Upper lobe of right lung (tissue), 1 donor: ENCODE data around the gene DEPP1. TPM values are rescaled to one million over a fixed set of nuclear protein-coding genes. Genes with fewer than 3 reads are reported as not detected.

Source experiments
- ATAC-seq: fragments of 200-7000 bp; cut with Tn5 transposase; one replicate; pipeline ENCODE4 v1.9.1; 2020; ENCODE audit warnings: mild to moderate bottlenecking, moderate library complexity
- DNase-seq: peaks from one replicate; pipeline ENCODE4 v3.0.0-alpha.2; 2020
- H3K27ac ChIP-seq: fragments of 200-600 bp; one replicate; pipeline ENCODE4 v1.8.0; 2022
- H3K27me3 ChIP-seq: fragments of 200-600 bp; one replicate; pipeline ENCODE4 v1.8.0; 2022; ENCODE audit warnings: mild to moderate bottlenecking
- H3K36me3 ChIP-seq: fragments of 200-600 bp; one replicate; pipeline ENCODE4 v1.8.0; 2022
- H3K4me1 ChIP-seq: fragments of 200-600 bp; one replicate; pipeline ENCODE4 v1.8.0; 2022
- H3K4me3 ChIP-seq: fragments of 200-600 bp; one replicate; pipeline ENCODE4 v1.8.0; 2022; ENCODE audit warnings: mild to moderate bottlenecking
- H3K9me3 ChIP-seq: fragments of 200-600 bp; one replicate; pipeline ENCODE4 v1.8.0; 2022
- intact Hi-C: fragments of 100-400 bp; cut with DNase I; formaldehyde crosslinking; loops from one replicate; pipeline ENCODE4 v1.11.0; 2022
- total RNA-seq: library from RNA; stranded (reverse); fragmentation: NEBNext Ultra II Directional; extraction: Animal tissue kit (Norgen Biotek cat#: 25700); gene quantifications from one replicate; pipeline ENCODE4 v1.2.1, GENCODE V29; 2021
- TF ChIP-seq, protein P1 (sequence below): fragments of 200-600 bp; IDR thresholded peaks from one replicate; pipeline ENCODE4 v1.8.0; 2022; ENCODE audit warnings: antibody characterized with exemption
- donor health status: DM: no; HTN: yes; CAD: no; lungs with severe emphysema.

DEPP1 gene
- total RNA-seq, 1 donor from 2014 or later = 160 TPM

DNA sequence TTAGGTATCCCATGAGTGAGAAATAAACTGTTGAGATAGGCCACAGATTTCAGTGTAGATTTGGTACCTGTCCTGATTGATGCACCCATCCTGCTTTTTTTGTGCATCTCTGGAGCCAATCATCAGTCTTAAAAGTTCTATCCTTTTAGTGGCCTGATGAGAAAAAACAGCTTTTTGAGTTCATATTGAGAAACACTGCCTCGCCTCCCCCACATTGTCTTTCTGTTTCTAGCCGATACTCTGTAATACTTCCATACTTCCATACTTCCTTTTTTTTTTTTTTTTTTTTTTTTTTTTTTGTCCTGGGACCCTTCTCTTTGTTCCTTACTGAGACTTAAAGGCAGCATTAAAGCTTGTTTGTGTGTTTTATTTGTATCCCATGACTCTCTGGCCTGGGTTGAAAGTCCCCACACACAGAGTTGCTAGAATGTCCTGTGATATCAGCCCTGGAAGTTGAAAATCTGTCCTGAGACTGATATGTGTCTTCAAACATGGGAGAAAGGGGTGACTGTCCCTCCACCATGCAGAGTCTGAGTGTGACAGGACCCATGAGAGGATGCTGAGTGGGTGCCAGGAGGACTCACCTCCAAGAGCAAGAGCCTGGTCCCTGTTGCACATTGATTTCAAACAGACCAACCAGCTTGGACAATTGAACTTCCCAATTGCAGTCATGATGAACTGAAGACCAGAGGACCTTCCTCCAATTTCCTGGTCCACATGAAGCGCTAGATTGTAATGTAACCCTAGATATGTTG is 27.8 kb upstream of the DEPP1 start:
- Histone ChIP-seq H3K27ac (no peak overlapping the region), H3K9me3 (no peaks in the 10 kb centered on the region), H3K4me3 (no peak overlapping the region), H3K27me3 (no peaks in the 10 kb centered on the region), H3K36me3 (peaks cover 21% of the 10 kb centered on the region), H3K4me1 (peaks cover 13% of the 10 kb centered on the region)
- DNase-seq (no peak), ATAC-seq (no peak)
- intact Hi-C loops = no loop called here
- TF ChIP-seq, protein P1, sequence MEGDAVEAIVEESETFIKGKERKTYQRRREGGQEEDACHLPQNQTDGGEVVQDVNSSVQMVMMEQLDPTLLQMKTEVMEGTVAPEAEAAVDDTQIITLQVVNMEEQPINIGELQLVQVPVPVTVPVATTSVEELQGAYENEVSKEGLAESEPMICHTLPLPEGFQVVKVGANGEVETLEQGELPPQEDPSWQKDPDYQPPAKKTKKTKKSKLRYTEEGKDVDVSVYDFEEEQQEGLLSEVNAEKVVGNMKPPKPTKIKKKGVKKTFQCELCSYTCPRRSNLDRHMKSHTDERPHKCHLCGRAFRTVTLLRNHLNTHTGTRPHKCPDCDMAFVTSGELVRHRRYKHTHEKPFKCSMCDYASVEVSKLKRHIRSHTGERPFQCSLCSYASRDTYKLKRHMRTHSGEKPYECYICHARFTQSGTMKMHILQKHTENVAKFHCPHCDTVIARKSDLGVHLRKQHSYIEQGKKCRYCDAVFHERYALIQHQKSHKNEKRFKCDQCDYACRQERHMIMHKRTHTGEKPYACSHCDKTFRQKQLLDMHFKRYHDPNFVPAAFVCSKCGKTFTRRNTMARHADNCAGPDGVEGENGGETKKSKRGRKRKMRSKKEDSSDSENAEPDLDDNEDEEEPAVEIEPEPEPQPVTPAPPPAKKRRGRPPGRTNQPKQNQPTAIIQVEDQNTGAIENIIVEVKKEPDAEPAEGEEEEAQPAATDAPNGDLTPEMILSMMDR = no peak

DNA sequence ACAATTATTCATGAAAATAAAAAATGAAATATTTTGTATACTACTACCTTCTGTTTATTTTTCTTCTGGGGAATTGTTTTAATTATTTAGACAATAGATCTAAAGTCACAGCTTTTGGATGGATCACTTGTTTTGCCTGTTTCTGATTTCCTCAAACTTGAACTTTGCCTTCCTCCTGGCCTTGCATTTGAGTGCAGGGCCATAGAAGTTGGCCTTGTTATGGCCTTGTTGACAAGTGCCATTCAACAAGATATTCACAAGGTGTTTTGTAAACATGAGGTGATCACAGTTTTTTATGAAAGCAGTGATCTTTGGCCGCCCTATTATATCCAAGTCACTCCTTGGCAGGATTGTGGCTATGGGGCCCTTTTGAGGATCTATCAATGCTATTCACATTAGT is 26.7 kb upstream of the DEPP1 start:
- peaks cover 21% of the 10 kb centered on the region for H3K36me3 ChIP-seq
- no peak overlapping the region for H3K27ac ChIP-seq
- no peak overlapping the region for H3K4me3 ChIP-seq
- no peak for ATAC-seq
- TF ChIP-seq, protein P1 = no peak
- intact Hi-C loops = no loop called here
- no peaks in the 10 kb centered on the region for H3K9me3 ChIP-seq
- no peak for DNase-seq
- H3K27me3 ChIP-seq = no peaks in the 10 kb centered on the region
- peaks cover 14% of the 10 kb centered on the region for H3K4me1 ChIP-seq

- ATAC-seq = no peak
- intact Hi-C loops = no loop called here
- TF ChIP-seq, protein P1 = no peak
Observed at GRCh38 chr10:45004661-45005060, 26.1 kb upstream of the DEPP1 start.

DNA sequence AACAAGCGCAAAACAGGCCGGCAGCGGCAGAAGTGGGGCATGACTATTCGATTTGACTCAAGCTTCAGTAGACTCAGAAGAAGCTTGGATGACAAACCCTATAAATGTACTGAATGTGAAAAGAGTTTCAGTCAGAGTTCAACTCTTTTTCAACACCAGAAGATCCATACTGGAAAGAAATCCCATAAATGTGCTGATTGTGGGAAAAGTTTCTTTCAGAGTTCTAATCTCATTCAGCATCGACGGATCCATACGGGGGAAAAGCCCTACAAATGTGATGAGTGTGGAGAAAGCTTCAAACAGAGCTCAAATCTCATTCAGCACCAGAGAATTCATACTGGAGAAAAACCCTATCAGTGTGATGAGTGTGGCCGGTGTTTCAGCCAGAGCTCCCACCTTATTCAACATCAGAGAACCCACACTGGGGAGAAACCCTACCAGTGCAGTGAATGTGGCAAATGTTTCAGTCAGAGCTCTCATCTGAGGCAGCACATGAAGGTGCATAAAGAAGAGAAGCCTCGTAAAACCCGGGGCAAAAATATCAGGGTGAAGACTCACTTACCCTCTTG is 24.9 kb upstream of the DEPP1 start:
- ATAC-seq (no peak), DNase-seq (no peak)
- TF ChIP-seq, protein P1 = no peak
- no peak overlapping the region for H3K27ac ChIP-seq
- peaks cover 26% of the 10 kb centered on the region for H3K4me1 ChIP-seq
- no peaks in the 10 kb centered on the region for H3K27me3 ChIP-seq
- H3K4me3 ChIP-seq = no peak overlapping the region
- H3K36me3 ChIP-seq = peaks cover 21% of the 10 kb centered on the region
- intact Hi-C loops = no loop called here
- no peaks in the 10 kb centered on the region for H3K9me3 ChIP-seq

More at GRCh38 chr10:45004661-45005060, 26.1 kb upstream of the DEPP1 start:
- no peaks in the 10 kb centered on the region for H3K9me3 ChIP-seq
- H3K4me3 ChIP-seq = no peak overlapping the region
- H3K4me1 ChIP-seq = peaks cover 21% of the 10 kb centered on the region
- no peak overlapping the region for H3K27ac ChIP-seq
- no peak for DNase-seq
- H3K36me3 ChIP-seq = peaks cover 21% of the 10 kb centered on the region
- no peaks in the 10 kb centered on the region for H3K27me3 ChIP-seq

DNA sequence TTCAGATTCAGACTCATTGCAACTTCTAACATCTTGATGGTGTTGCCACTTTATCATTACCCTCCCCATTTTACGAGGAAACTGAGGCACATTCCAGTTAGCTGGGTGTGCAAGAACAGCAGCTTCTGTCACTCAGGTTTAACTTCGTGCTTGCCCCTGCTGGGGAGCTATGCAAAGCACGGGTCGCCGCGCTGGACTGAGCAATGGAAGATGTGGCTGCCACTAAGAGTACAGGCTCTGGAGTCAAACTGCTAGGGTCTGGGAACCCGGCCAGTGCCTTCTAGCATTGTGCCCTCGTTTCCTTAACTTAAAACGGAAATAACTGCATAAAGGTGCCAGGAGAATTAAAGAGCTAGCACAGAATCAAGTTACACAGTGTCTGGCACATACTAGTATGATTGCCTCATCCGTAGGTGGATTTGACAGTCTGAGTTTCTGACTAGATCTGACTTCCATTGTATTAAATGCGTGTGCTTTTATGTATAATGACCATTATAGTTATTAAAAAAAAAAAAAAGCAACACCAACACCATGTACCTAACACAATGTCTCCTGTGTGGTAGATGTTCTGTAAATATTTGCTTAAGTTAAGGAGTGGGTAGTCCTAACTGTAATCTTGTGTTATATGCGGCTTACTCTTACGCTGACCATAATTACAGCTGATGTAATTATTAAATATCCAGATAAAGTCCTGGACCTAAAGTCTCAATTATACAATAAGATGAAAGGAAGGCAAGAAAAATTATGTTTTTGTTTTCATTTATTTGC is 23.0 kb upstream of the DEPP1 start:
- peak; percentile 83 for DNase-seq
- peak; percentile 72 for ATAC-seq
- Histone ChIP-seq H3K4me3 (peak overlapping the region; percentile 64), H3K9me3 (no peaks in the 10 kb centered on the region), H3K27ac (peak overlapping the region; percentile 95), H3K4me1 (peaks cover 44% of the 10 kb centered on the region), H3K36me3 (peaks cover 21% of the 10 kb centered on the region), H3K27me3 (no peaks in the 10 kb centered on the region)
- TF ChIP-seq, protein P1 = peak; percentile 21
- intact Hi-C loops = no loop called here
